Occipital lobe (tissue), 2 donors: Measurements from ENCODE around the gene CENPB. TPM values are rescaled to one million over a fixed set of nuclear protein-coding genes. Genes with fewer than 3 reads are reported as not detected.

ENCODE experiments used
- DNase-seq: peaks from one replicate; lab custom pipeline; 2025; lab: John Stamatoyannopoulos, UW
- total RNA-seq: library from RNA; depleted of rRNA; stranded (reverse); fragments of >200 nt; gene quantifications from one replicate; pipeline ENCODE4 v1.2.3, GENCODE V29; 2014

CENPB gene
- total RNA-seq, 1 donor from 2014 or later: 55.4 TPM

DNA sequence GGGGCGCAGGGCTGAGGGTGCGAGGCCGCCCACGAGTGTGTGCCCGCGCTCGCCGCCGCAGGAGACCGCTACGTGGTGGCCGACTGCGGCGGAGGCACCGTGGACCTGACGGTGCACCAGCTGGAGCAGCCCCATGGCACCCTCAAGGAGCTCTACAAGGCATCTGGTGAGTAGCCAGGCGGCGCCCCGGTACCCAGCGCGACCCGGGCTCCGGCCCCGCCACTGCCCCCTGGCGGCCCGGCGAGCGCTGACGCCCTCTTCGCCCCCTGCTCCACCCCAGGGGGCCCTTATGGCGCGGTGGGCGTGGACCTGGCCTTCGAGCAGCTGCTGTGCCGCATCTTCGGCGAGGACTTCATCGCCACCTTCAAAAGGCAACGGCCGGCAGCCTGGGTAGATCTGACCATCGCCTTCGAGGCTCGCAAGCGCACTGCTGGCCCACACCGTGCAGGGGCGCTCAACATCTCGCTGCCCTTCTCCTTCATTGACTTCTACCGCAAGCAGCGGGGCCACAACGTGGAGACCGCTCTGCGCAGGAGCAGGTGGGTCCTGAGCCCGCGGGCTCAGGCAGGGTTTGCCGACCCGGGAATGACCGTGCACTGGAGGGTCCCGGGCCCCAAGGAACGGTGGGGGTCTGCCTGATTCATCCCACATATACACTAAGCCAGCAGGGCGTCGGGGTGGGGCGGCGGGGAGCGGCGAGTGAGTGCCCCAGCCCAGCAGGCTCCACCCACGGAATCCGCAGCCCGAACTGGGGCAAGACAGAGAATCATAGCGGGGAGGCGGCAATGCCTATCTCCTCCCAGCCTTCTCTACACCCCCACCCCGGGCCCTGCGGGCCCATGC lies 36.6 kb downstream of the CENPB start:
- no peak for DNase-seq

DNA sequence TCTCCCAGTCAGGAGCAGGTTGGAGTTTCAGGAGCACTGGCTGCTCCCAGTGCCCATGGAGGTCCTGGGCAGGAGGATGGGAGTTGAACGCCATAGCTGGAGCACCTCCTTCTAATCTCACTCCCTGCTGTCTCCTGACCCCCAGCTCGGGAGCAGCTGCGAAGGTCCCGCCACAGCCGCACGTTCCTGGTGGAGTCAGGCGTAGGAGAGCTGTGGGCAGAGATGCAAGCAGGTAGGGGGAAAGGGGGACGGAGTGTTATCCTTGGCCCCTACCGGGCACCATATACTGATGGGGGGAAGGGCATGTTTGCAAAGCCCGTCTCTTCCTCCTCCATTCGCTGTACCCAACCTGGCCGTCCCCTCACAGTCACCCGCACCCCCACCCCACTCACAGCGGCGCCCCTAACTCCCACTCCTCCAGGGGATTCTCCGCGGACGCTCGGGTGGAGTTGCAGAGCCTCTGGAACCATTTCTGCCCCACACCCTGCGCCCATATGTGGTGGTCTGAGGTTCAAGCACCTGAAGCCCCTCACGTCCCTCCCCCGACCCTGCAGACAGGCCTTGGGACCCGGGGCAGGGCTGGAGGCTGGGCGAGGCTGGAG lies 37.4 kb downstream of the CENPB start:
- DNase-seq: no peak

DNA sequence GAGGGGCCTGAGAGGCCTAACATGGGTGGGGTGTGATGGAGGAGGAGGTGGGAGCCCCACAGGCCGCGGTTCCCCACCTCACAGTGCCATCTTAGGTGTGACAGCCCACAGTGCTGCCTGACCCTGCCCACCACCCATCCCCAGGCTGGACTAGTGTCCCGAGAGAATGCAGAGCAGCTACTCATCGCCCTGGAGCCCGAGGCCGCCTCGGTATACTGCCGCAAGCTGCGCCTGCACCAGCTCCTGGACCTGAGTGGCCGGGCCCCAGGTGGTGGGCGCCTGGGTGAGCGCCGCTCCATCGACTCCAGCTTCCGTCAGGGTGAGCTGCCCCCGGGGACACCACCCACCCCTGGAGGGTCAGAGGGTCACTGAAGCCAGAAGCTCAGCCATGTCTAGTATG lies 38.5 kb downstream of the CENPB start:
- no peak for DNase-seq

DNA sequence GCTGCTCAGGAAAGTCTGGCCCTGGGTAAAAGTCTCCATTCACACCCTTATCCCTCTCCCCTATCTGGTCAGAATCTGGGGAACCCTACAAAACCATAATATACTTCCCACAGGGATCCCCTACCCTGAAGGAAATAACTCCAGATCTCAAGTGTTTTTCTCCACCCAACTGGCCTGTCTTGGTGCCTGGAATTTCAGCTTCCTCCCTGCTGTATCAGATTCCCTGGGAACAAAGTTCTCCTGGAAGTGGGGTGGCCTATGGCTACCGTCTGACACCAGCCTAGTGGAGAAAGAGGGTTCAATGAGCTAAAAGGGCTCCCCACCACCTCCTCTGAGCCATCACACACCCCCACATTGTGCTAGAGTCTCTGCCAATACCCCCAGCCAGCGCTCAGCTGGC lies 39.1 kb downstream of the CENPB start:
- no peak for DNase-seq

DNA sequence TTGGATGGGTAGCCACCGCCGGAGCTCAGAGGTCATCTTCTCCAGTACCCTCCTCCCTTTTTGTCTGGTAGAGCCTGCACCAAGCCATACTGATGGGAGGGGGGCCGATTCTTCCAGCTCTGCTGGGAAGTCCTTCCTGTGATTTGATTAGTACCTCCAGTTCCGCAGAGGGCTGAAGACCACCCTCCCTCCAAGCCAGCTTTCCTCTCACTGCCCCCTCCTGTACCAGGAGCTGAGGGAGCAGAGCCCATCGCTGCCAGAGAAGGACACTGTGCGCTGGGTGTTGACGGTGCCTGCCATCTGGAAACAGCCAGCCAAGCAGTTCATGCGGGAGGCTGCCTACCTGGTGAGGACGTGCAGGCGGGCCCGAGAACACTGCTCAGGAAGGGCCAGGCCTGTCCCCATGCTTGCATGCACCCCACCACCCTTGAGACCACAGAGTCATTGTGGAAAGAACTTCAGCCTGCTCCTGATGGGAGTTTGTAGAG lies 40.8 kb downstream of the CENPB start:
- no peak for DNase-seq

DNA sequence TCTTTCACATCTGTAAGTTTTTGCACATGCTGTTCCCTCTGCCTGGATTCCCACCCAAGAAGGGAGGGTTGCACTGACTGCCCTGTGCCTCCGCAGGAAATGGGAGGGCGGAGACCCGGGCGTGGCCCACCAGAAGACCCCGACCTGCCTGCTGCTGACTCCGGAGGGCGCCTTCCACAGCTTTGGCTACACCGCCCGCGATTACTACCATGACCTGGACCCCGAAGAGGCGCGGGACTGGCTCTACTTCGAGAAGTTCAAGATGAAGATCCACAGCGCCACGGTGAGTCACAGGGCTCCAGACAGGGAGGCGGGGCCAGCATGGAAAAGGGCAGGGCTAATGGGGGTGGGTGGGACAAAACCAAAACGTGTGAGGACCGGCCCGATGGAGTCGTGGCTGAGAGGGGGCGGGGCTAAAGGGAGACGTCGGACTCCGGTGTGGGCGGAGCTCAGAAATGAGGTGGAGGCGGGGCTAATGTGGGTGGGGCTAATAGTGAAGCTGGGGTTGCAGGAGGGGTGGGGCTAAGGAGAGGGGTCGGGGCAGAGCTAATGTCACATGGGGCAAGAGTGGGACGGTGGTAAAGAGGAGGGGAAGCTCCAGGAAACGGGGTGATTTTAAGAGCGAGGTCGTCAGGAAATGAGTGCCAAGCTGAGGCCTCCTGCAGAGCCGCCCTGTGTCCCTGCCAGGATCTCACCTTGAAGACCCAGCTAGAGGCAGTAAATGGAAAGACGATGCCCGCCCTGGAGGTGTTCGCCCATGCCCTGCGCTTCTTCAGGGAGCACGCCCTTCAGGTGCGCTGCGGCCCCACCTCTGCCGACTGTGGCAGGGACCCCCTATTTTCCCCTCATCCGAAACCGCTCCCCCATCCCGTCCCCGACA lies 41.5 kb downstream of the CENPB start:
- DNase-seq: no peak

DNA sequence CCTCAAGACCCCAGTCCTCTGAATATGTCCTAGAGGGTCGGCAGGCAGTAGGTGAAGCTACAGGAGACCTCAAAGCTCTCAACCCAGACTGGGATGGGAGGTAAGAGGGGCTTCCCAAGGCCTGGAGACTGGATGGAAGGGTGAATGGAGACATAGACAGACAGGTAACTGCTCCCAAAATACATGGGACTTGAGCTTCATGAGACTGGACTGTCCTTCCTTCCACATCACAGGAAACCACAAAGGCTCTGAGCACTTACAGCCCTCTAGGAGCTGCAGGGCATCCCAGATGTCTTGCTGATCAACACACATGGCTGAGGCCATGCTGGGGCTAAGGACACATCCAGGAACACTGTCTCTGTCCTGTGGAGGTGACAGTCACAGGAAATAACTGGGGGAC lies 42.5 kb downstream of the CENPB start:
- no peak for DNase-seq

DNA sequence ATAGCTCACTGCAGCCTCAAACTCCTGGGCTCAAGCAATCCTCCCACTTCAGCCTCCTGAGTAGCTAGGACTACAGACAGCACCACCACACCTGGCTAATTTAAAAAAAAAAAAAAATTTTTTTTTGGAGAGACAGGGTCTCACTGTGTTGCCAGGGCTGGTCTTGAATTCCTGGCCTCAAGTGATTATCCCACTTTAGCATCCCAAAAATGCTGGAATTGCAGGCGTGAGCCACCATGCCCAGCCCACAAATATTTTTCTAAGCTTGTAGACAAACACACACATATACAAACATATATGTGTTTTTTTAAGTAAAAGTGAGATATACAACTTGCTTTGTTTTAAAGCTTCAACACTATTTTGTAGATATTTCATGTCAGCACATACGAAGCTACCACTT lies 43.3 kb downstream of the CENPB start:
- no peak for DNase-seq

DNA sequence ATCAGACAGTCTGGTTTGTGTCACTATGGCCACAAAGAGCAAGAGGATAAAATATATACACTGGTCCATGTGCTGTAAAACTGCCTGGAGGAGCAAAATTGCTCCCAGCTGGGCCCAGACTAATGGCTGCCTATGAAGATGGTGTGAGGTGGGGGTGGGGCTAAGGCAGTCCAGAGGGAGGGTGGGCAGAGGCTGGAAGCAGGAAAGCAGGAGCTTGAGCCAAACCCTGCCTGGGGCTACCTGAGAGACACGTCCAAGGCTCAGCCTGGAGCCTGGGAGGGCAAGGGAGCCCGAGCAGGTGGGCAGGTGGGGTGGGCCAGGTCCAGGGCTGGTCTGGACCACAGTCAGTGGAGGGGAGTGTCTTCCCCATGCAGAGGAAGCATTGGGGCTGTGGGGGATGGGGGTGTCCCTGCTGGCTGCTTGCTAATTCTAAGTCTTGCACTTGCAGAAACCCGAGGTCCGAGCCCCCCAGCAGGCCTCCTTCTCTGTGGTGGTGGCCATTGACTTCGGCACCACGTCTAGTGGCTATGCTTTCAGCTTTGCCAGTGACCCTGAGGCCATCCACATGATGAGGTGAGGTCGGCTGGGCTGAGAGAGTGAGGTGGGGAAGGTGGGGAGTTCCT lies 44.6 kb downstream of the CENPB start:
- no peak for DNase-seq

DNA sequence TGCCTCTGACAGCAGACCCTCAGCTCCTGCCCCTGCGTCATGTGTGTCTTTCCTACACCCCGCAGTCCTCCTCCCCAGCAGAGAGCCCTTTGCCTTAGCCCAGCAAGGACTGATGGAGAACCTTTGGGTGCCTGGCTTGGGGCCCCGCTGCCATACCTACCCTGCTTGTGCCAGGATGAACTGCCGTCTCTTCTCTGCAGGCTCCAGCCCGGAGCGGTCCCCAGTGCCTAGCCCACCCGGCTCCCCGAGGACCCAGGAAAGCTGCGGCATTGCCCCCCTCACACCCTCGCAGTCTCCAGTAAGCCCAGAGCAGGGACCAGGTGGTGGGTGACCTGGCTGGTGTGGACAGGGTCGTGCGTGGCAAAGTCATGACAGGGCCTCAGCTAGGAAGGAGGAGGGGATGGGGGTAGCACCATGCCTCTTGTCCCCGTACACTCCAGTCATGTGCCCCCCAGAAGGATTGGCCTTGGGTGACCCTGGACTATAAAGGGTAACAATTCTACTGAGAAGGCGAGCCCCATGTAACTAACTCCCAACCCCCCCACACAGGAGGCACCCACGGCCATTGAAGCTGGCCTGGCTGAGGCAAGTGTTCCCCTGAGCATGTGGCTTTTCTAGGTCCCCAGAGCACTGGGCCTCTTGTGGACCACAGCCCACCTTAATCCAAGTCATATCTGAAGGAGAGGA lies 45.8 kb downstream of the CENPB start:
- no peak for DNase-seq

DNA sequence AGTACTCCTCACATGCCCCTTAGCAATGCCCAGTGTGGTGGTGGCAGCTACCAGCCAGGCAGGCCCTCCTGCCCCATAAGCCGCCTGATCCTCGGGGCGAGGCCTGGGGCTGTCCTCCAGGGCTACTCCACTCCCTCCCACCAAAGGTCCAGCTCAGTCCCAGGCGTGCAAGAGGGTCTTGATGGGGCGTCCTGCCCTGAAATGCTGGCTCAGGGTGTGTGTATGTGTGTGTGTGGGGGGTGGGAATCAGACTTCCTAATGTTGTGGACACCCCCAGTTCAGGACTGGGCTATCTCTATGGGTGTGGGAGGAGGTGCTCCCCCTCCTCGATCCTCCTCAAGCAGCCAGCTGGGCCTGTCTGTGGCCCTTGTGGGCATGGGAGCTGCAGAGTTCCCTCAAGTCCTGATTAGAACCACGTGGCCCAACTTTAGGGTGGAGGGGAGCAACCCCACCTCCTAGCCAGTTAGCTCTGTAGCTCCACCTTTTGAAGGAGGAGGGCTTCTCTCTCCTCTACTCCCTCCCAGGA lies 46.6 kb downstream of the CENPB start:
- no peak for DNase-seq

DNA sequence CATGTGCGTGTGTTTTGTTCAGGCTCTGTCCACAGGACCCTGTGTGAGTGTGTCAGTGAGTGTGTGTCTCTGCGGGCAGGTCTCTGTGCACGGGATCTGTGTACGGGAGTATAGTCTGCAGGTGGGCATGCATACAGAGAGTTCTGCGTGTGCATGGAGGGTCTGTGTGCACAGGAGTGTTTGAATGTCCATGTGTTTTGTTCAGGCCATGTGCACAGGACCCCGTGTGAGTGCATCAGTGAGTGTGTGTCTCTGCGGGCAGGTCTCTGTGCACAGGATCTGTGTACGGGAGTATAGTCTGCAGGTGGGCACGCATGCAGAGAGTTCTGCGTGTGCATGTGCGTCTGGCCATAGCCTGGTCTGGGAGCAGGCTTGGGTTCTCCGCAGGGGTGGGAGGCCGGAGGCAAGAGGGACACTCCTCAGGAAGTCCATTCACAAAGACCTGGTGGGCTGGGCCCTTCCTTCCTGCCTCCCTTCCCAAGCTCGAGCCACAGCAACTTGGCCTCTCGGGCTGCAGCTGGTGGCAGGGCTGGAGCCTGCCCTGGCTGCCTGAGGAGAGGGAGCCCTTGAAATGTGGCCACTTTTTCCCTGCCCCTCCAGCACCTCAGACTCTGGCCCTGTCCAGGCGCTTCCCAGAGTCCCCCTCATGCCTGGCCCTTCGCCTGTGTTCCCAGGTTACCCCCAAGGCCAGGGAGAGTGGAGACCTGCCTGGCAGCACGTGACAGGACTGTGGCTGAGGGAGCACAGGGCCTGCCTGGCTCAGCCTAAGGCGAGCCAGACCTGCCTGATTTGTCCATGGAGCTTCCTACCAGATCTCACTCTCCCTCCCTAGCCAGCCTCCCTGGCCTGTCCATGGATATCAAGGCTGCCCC lies 47.2 kb downstream of the CENPB start:
- no peak for DNase-seq

DNA sequence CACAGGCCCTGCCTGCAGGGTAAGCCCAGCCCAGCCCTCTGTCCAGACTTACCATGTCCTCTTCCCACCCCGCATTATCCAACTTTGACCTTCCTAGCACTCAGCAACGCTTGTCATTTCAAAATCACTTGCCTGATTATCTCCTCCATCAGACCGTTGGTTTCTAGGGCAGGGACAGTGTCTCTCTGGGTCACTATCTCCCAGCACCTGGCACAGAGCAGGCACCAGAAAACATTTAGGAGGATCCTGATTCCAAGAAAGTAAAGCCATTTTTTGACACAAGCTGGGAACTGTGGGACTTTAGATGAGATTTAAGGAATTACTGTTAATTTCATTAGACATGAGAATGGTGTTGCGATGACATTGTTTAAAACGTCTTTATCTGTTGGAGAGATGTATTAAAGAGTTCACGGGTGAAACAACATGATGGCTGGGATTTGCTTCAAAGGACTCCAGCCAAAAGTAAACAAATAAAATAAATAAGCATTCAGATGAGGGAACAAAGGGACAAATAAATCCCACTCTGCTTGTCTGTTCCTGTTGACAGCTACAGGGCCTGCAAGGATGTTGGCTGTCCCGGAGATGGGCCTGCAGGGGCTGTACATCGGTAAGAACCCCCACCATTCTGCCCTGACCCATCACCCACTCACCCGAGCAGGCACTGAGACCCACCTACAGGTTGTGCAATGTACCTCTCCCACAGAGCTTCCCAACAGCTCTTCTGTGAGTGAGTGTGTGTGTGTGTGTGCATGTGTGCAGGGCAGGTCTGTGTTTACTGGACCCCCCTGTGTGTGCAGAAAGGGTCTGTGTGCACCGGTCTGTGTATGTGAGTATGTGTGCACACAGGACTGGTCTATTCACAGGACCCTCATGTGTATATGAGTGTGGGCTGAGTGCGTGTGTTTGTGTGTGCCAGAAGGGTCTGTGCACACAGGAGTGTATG lies 48.2 kb downstream of the CENPB start:
- DNase-seq: no peak

DNA sequence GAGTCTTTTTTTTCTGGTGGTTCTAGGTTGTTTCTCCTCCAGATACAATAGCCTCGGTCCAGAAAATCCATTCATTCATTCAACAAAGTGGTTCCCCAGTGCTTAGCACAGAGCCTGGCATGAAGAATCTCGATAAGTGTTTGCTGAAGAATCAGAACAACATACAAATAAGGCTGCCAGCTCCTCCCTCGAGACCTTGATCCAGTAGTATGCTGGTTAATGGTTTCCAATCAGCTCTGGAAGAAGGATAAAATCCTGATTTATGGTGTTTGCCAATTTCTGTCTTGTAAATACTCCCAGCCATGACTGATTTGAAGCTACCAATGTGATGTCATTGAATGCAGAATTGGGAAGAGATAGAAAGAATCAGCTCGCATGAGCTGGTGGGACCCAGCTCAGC lies 50.8 kb downstream of the CENPB start:
- DNase-seq: no peak

DNA sequence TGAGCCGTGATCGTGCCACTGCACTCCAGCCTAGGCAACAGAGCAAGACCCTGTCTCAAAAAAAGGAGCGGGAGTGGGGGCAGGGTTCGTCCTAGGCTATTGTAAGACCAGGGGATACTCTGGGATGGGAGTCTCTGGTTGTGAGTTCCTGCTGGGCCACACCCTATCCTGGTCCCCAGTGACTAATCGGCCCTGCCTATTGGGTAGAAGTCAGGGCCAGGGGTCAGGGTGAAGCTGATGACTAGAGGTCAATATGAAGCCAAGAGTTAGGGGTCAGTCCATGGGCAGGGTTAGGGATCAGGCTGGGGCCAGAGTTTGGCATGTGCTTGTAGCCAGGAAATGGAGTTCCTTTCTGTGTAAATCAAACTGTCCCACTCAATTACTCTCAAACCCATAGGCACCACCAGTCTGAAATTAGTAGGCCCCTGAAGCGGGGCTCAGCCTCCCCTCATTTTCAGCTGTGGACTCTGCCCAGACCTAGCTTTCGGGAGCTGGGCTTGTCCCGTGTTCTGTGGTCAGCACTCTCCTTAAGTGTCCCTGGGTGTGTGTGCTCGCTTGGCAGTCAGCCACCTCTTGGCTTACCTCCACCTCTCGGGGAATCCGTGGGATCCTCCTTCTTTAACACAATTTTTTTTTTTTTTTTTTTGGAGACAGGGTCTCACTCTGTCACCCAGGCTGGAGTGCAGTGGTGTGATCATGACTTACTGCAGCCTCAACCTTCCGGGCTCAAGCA lies 52.3 kb downstream of the CENPB start:
- DNase-seq: no peak
